Measurements from ENCODE around the gene SCAF11.

DNA sequence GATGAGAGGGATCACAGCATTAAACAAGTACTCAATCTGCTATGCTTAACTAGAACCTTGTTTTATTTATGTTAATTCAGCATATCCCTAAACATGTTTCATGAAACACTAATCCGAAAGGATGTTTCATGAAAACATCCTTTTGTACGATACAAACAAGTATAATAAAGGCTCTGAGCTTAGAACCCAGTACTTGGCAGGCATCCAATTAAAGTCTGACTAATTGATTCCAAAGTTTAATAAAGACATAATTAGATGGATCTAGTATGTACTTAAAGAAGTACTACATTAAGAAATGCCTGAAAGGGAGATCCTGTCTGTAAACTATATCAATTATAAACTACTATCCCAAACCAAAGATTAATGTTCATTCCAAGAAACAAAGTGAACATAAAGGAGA lies 51.8 kb downstream of the SCAF11 start:
- TF ChIP-seq, protein P1, sequence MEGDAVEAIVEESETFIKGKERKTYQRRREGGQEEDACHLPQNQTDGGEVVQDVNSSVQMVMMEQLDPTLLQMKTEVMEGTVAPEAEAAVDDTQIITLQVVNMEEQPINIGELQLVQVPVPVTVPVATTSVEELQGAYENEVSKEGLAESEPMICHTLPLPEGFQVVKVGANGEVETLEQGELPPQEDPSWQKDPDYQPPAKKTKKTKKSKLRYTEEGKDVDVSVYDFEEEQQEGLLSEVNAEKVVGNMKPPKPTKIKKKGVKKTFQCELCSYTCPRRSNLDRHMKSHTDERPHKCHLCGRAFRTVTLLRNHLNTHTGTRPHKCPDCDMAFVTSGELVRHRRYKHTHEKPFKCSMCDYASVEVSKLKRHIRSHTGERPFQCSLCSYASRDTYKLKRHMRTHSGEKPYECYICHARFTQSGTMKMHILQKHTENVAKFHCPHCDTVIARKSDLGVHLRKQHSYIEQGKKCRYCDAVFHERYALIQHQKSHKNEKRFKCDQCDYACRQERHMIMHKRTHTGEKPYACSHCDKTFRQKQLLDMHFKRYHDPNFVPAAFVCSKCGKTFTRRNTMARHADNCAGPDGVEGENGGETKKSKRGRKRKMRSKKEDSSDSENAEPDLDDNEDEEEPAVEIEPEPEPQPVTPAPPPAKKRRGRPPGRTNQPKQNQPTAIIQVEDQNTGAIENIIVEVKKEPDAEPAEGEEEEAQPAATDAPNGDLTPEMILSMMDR (IDR thresholded peaks at IDR 0.05) = no peak
- TF ChIP-seq POLR2AphosphoS5 (IDR thresholded peaks at IDR 0.05) (no peak), POLR2A (IDR thresholded peaks at IDR 0.05) (no peak), EP300 (IDR thresholded peaks at IDR 0.05) (no peak)
